A549 treated with dexamethasone at 1 μM for 4 hours (cell line): ENCODE measurements around the gene GCAT. TPM values are rescaled to one million over a fixed set of nuclear protein-coding genes. Genes with fewer than 3 reads are reported as not detected.

Experiments used
- total RNA-seq: library from RNA; stranded (reverse); fragments of 200-300 nt; extraction: Qiagen RNA extraction; gene quantifications from 5 replicates; pipeline ENCODE4 v1.2.3, GENCODE V29; 2022

GCAT gene
- total RNA-seq, result 2.6 to 4.2 TPM (median 3.4 TPM) in 5 replicates

GRCh38 chr22:37807410-37808293 is at the start of gene GCAT:
TSS of gene GCAT (plus strand) at chr22:37807934. CDS start at chr22:37807968, 34 bp downstream.

GRCh38 chr22:37823134-37823985 is 15.6 kb downstream of the GCAT start, which contains the start of gene GALR3:
TSS of gene GALR3 (plus strand) at chr22:37823382. CDS start at chr22:37823407, 25 bp downstream.

GRCh38 chr22:37849089-37849751 is 41.5 kb downstream of the GCAT start, which contains the start of gene EIF3L:
TSS of gene EIF3L (plus strand) at chr22:37849419. CDS start at chr22:37849450, 31 bp downstream.

Other genes with a start within 250 kb of the GCAT start
- gene CDC42EP1, start 247.5 kb upstream of the GCAT start, total RNA-seq, result 21.2 to 33.8 TPM (median 32.1 TPM) in 5 replicates
- 0.15 TPM in 1 of 5 replicates, not detected in the others for gene LGALS2, start 227.8 kb upstream of the GCAT start, total RNA-seq
- gene GGA1, start 199.1 kb upstream of the GCAT start, total RNA-seq, result 14.3 to 22.1 TPM (median 21.7 TPM) in 5 replicates
- gene SH3BP1, start 168.3 kb upstream of the GCAT start, total RNA-seq, result 0.72 to 2.6 TPM (median 1.2 TPM) in 5 replicates
- gene PDXP, start 149.2 kb upstream of the GCAT start, total RNA-seq, result 12.2 to 15.2 TPM (median 13.6 TPM) in 5 replicates
- gene LGALS1, start 132.3 kb upstream of the GCAT start, total RNA-seq, result 991 to 1,387 TPM (median 1,073 TPM) in 5 replicates
- 23.8 to 33.6 TPM (median 25.7 TPM) in 5 replicates for gene NOL12, start 121.6 kb upstream of the GCAT start, total RNA-seq
- 24.9 to 36.3 TPM (median 32.0 TPM) in 5 replicates for gene TRIOBP, start 110.9 kb upstream of the GCAT start, total RNA-seq
- gene GALR3, start 15.4 kb downstream of the GCAT start, total RNA-seq, result not detected in 5 replicates
- 16.5 to 23.6 TPM (median 22.0 TPM) in 5 replicates for gene ANKRD54, start 36.4 kb downstream of the GCAT start, total RNA-seq
- gene EIF3L, start 41.5 kb downstream of the GCAT start, total RNA-seq, result 260 to 305 TPM (median 269 TPM) in 5 replicates
- 17.5 to 23.4 TPM (median 20.7 TPM) in 5 replicates for gene MICALL1, start 98.4 kb downstream of the GCAT start, total RNA-seq
- 0.14 to 0.41 TPM (median 0.20 TPM) in 4 of 5 replicates, not detected in the other for gene C22orf23, start 145.7 kb downstream of the GCAT start, total RNA-seq
- 116 to 133 TPM (median 121 TPM) in 5 replicates for gene POLR2F, start 145.8 kb downstream of the GCAT start, total RNA-seq
- 0.04 TPM in 1 of 5 replicates, not detected in the others for gene SOX10, start 176.6 kb downstream of the GCAT start, total RNA-seq
- gene PICK1, start 249.5 kb downstream of the GCAT start, total RNA-seq, result 11.0 to 14.4 TPM (median 12.7 TPM) in 5 replicates